NCI-H748 (cell line): ENCODE results near the gene GPD1.

Experiments used
- DNase-seq: peaks from one replicate; lab custom pipeline; 2025; ENCODE audit not compliant: unreplicated experiment; lab: John Stamatoyannopoulos, UW

The GPD1 gene

DNA sequence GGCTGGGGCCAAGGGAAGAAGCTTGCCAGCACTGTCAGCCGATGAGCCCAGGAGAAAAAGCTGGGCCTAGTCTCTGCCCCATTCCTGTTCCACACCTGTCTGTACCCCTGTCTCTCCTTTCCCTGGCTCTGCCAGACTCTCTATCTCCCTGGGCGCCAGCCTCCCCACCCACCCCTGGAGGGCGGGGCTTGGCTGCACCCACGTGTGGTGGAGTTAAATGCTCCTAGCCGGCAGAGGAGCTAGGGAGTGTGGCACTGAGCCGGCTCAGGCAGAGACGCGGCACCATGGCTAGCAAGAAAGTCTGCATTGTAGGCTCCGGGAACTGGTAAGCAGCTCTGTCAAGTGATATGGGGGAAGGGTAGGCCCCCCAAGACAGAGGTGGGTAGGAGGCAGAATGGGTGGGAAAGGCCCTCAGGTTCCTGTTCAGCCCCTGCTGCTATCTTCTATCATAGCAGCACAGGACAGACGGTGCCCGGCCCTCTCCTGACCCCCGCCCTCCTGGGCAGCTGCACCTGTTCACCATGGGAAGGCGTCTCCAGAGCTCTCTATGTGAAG is at the start of gene GPD1:
GPD1 (plus strand) TSS at position 242 of the 555 bp plus-strand sequence; CDS start at position 285, 43 bp downstream.
- DNase-seq: peak; percentile 52

DNA sequence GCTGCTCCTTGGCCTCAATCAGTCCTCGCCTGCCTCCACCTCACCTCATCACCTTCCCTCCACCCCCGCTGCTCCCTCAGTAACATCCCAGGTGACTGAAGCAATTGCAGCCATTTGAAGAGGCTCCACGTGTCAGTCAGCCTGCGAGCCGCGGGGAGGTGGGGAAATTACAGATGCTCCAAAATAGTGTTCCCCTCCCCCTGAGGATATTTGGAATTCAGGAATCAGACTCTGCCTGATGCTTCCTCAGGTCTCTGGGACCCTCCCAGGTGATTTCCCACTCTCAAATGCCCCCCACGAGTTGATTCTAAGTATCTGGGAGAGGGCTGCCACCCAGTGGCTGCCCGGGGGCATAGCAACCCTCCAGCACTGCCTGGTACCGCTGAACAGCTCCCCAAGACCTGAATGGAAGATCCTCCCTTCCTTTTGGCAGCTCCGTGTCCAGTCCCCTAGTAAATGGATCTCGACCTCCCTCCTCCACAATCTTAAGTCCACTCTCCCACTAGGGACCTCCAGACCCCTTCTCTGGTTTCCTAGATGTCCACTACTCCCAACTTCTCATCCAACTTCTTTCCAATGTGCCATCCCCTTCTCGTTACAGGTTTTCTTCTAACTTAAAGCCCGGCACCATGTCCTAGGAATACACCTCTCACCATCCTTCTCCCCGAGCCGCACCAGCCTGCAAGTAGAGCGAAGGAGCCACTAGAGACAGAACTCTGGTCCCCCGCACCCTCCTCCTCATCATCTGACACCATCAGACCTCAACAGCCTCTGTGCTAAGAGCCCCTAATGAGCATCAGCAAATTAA is 47.8 kb upstream of the GPD1 start:
- DNase-seq: peak; percentile 66

DNA sequence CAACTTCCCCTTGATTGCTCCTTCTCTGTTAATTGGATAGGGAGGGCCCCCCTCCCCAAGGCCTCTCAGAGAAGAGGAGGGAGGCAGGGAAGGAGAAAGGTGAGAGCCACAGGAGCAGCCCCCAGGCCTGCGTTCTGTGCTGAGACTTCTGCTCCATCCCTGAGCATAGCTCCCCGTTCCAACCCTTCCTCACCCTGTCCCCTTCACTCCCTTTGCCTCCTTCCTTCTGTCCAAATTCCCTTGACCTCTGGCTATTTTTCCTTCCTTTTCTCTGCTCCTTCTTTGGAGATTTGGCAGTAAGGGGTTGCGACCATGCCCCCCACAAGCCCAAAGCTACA is 47.2 kb upstream of the GPD1 start:
- DNase-seq: no peak

DNA sequence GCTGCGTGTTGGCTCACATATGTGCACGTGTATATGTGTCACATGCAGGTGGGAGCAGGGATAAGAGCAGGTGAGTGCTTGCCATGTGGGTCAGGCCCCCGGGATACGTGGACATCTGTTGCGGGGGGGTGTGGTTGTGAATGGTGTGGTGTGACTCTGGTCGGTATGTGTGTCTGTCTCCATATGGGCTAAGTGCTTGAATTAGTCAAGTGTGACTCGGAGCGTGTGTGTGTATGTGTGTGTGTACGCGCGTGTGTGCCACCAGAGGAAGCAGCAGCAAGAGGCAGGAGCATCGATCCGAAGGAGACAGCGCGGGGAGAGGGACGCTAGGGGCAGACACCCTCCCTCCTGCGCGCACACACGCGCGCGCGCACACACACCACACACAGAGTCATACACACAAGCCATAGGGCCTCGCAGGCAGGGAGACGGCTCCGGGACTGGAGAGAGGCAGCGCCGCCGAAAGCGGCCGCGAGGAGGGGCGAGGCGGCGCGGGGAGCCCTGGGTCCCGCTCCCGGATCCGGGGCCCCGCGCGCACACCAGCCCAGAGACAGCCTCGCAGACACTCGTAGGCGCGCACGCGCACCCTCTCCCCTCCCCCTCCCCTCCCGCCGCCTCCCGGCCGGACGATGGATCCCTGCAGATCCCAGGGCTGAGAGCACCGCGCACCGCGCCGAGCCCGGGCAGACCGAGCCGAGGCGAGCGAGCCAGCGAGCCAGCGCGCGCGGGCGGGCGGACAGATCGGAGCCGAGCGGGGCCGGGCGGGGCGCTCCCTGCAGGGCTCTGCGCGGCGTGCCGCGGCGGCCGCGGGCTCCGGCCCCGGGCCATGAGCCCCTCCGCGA is 46.6 kb upstream of the GPD1 start, which contains the start of gene ASIC1:
ASIC1 (plus strand) TSS at position 597 of the 842 bp plus-strand sequence. CDS start 1,171 bp downstream, outside the sequence.
- peak; percentile 83 for DNase-seq

DNA sequence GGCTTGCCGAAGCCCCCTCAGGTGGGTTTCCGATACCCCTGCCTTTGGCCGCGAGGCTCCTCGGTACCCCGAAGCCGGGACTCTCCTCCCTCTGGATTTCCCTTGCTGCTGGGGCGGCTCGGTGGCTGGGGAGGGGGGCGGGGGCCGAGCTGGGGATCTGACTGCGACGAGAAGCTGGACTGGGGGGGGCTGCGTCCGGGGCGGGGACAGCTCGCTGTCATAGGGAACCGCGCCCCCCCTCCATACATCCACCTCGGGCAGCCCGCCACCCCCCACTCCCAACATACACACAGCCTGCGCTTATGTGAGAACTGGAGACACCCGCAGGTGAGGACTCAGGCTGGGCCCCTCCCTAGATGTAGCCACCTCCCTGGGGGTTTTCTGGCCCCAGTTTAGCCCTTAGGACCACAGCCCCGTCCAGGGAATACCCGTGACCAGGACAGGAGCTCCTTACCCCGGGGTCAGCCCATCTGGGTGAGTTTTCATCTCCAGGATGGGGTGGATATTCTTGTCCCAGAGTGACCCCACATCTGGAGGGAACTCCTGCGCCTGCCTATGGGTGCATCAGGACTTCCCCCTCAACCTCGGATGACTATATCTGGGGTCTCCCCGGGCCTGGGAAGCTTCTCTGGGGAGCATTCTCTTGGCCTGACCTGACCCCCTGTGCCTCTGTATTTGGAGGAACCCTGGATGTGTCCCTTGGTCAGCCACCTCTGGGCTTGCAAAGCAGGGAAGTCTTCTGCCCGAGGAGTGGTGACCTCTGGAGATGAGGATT is 45.7 kb upstream of the GPD1 start:
- DNase-seq: no peak

DNA sequence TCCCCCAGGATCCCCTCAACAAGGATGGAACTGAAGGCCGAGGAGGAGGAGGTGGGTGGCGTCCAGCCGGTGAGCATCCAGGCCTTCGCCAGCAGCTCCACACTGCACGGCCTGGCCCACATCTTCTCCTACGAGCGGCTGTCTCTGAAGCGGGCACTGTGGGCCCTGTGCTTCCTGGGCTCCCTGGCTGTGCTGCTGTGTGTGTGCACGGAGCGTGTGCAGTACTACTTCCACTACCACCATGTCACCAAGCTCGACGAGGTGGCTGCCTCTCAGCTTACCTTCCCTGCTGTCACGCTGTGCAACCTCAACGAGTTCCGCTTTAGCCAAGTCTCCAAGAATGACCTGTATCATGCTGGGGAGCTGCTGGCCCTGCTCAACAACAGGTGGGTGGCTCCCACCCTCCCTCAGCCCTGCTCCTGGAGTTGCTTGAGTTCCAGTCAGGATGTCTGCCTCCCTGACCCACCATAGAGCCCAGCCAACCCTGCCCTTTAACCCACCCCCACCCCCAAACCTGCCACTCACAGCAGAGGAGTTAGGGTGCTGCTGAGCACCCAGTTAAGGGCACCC is 45.0 kb upstream of the GPD1 start:
- no peak for DNase-seq

DNA sequence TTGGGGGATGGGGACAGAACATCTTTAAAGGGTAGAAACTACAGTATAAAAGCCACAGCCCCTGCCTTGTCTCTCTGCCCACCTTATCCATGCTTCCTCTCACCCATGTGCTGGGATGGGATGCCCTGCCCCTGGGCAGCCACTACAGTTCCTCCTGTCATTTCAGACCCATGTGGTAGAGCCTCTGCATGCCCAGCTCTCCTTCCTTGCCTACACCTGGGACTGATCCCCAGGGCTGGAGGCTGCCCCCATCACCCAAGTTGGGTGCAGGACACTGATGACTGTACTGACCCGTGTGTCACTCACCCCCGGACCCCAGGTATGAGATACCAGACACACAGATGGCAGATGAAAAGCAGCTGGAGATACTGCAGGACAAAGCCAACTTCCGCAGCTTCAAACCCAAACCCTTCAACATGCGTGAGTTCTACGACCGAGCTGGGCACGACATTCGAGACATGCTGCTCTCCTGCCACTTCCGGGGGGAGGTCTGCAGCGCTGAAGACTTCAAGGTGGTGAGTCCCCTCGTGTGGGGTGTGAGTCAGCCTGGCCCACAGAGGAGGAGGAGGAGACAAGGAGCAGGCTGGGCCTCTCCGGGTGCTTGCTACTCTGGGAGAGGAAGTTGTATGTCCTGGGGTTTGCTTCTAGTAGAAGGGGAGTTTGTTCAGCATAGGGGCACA is 44.2 kb upstream of the GPD1 start:
- no peak for DNase-seq

DNA sequence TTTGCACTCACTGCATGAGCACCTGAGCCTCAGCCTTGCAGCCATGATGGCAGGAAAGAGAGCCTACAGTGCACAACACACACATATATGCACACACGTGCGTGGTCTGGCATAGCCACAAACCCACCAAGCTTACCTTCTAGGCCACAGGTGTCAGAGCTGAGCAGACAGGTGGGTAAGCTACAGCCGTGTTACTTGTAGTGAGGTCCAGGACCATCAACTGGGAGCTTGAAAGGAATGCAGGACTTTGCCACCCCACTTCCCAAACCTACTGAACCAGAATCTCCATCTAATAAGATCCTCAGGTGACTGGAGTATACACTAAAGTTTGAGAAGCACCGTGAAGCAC is 43.7 kb upstream of the GPD1 start:
- no peak for DNase-seq

DNA sequence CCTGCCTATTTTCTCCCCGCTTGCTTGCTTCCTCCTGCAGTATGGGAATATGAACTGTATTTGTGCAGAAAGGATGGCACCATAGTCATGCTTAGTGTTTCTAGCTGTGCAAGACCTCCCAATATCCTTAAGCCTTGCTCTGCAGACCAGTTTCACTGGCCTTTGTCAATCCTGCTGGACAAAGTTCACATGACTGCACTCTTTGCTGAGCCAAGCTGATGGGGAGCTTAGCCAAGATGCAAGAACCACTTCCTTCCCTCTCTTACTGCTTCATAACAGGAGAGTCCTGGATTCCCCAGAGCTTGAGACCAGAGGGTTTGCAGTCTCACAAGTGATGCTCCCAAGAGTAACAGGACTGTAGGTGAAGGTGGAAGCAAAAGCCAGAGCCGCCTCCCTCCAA is 42.6 kb upstream of the GPD1 start:
- DNase-seq: no peak

DNA sequence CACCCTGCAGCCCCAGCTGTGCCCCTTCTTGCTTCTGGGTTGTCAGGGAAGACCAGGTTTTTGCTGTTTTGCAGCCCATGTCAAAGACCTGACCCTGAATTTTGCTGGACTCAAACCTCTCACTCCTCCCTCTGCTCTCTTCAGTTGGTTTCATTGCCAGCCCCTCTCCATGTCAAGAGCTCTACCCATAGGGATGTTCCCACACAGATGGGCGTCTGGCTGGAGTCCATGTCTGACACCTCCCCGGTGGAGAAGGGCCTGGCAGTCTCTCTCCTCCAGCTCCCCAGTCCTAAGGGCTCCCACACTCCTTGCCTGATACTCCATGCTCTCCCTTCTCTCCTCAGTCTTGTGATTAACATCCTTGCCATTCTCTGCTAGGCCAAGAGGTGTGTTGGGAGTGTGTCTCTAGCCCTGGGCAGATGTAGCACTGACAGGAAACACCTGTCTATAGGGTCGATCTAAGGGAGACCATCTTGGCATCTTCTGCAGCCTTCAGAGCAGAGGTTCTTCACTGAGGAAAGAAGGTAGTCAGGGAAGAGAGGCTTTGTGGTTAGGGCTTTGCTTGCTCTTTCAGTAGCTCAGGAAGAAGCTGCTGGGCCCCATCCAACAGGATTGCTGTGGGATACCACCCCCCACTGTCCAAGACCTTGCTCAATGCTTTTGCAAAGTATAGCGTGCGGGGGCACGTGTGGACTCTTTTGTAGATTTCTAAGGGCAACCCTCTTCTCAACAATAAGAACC is 41.7 kb upstream of the GPD1 start:
- no peak for DNase-seq

DNA sequence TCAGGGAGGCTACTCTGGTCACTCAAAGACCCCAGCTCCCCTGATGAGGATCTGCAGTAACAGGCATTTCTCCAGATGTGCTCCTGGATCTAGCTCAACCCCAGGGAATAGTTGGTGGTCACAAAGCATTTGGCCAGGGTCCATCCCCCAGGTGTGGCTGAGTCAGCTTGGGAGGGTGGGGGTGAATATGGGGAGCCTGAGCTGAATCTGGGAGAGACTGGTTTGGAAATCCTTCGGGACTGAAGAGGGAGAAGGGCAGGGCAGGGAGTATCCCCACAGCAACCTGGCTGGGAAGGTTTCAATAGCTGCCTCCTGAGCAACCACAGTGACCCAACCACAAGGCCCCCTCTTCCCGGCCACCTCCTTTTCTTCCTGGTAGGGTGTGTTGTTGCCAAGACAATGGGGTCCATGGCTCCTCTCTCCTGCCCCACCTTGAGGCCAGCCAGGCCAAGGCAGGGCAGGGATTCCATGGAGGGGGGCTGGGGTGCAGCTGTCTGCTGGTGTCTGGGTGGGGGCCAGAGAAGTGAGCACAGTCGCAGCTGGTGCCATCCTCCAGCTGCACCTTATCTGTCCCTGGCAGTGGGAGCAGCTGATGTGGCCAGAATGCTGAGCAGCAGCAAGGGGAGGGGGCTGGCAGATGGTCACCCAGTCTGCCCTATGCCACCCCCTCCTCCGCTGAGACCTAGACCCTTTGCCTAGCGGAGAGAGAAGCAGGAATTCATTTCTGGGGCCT is 40.9 kb upstream of the GPD1 start:
- no peak for DNase-seq

DNA sequence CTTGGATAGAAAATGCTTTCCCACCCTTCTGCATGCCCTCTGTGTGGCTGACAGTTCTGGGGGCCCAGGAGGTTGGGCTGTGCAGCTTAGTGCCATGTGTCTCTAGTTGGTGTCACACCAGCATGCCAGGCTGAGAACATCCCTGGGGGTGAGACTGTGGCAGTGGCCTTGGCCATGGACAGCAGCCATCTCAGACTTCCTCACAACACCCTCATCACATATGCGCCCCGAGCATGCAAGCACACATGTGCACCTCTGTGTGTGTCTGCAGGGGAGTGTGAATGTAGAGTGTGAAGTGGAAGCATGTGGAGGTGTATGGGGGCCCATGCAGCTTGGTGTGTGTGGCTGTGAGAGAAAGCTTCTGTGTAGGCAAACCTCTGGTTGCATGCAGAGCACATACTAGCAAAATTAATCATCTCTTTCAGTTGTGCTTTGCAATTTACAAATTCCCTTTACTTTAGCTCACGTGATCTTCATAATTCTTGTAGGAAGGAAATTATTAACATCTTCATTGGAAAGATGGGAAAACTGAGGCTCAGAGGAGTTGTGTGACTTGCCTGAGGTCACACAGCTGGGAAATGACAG is 38.0 kb upstream of the GPD1 start:
- no peak for DNase-seq

DNA sequence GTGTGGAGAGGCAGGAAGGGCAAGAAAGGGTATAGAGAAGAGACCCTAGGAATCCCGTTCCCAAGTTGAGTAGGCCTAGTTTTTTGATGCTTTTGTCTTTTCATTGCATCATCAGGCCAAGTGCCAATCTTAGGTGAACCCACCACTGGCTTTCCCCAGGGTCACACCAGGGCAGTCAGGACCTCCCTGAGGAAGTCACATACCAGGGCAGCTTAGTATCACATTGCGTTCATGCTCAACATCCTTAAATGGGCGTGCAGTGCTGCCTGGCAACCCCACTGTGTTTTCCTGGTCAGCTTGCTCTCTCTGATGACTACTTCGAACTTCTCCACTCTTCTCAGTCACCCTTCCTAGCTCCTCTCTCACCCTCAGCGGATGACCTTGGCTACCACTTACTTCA is 37.4 kb upstream of the GPD1 start:
- DNase-seq: no peak

DNA sequence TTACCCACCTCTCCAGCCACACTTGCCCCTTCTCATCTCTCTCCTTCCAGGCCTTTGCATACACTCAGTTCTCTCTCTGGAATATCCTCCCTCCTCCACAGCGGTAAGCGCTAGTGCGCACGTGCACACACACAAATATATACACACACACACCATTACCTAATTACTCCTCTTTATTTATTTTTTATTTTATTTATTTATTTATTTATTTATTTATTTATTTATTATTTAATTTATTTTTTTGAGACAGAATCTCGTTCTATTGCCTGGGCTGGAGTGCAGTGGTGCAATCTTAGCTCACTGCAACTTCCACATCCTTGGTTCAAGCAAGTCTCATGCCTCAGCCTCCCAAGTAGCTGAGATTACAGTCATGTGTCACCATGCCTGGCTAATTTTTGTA is 34.7 kb upstream of the GPD1 start:
- DNase-seq: no peak

DNA sequence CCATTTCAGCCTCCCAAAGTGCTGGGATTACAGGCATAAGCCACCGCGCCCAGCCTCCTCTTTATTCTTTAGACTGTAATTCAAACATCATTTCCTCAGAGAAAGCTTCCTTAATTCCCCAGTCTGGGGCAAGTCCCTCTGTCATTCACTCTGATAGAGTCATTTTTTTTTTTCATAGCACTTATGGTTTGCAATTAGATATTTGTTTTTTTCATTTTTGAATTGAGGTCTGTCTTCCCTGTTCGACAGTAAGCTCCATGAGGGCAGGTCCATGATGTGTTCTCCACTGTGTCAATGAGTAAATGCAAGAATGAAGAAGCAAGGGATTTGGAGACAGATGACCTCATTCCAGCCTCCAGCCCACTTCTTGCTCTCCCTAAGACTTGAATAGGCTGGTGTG is 34.3 kb upstream of the GPD1 start:
- DNase-seq: no peak

DNA sequence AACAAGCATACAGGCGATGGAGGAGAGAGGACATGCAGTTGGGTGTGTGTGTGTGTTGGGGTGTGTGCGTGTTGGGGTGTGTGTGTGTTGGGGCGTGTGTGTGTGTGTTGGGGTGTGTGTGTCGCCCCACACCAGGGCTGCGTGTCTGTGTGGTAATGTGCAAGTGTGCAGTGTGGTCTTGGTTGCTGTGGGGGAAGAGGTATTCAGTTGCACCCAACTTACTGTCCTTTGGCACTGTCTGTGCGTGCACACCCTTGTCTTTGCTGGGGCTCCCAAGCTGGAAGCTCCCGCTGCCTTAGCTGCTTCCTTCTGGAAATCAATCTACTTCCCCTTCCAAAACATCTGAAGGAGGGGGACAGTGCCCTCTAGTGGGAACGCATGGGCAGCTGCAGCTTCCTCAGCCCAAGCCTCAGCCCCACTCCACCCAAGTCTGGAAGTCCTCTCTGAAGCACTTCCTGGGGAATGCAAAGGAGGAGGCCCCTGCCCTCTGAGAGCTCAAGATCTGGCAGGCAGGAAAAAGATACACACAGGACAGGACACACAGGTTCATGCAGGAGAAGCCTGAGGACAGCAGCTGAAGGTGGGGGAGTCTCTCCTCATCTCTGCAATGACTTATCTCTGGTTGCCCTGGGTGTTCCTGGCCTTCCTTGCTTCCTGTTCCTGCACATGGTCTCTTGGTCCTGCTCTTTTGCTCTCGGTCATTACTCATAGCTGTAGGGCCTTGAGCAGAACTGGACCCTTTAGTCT is 33.3 kb upstream of the GPD1 start:
- DNase-seq: peak; percentile 69

DNA sequence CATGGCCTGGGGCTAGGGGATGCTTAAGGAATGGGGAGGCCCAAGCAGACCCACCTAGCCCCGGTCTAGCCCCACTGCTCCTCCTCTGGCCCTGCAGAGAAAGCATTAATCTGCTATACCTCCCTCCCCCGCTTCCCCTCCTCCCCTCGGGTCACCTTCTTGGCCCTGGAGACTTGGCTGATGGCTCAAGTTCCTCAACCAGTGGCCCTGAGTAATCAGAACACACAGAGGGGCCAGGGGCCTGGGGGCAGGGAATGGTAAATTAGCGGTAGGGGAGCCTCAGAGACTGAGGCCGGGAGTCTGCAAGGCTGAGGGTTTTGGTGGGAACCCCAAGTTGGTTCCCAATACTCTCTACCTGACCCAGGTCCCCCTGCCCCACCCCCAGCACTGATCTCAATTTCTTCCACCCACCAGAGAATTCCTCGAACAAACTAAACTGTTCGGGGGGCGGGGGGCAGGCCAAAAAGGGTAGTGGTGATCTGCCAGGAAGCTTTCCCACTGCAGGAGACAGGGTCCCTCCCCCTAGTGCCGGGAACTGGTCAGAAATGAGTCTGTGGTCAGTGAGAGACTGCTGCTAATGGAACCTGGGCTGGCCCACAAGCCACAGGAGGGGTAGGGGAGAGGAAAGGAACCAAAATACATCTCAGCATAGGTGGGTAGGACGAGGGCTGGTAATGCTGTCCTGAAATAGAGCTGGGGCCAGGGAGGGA is 31.5 kb upstream of the GPD1 start:
- DNase-seq: no peak
